ENCODE data around the gene OR1F1.
A peak's percentile ranks its signal among the peaks of the same experiment; 100 is the strongest.
"Not testable (repeated sequence)": the region's sequence is repeated elsewhere in the genome, so short reads cannot be mapped to it uniquely, and the experiment has no call there.

OR1F1 gene

DNA sequence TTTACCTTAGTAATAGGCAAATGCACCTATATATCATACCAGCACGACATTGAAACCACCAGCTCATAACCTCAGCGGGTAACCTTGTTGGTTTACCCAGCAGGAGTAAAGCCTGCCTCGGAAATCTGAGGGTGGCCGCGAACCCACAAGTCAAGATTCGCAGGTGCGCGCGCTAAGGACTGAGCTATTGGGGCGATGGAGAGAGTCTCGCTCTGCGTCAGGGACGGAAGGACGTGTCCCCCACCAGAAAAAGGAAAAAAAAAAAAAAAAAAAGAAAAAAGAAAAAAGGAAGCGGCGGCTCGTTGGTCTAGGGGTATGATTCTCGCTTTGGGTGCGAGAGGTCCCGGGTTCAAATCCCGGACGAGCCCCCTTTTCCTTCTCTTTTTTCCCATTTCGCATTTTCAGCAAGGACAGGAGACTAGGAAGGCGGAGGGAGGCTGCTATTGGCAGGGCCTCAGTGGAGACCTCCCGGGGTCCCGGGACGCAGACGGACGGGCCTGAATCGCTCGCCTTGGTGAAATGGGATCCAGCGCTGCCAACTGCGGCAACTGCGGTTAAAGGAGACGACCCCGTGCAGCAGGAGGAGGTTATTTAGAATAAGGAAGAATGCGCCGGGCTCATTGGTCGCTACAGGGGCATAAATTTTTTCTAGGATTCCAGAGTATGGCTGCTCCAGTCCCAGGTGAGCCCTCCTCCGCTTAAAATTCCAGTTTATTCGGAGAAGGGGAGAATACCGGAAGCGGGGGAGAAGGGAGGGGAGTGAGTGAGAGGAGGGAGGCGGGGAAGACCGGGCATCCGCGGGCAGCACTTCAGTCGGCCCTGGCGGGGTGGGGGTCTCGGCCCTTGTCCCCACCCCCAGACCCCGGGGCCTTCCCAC, at the start of gene OR1F1:
OR1F1 (plus strand) TSS at position 407 of the 877 bp plus-strand sequence.
- Histone ChIP-seq H3K9ac (peak within 1 kb of the TSS; percentile 57), H3K36me3 (ENCODE audit: insufficient read depth) (no peaks in the 10 kb centered on the region), H3K4me2 (peak within 1 kb of the TSS; percentile 97), H3K4me3 (IDR thresholded peaks at IDR 0.05; ENCODE audit: insufficient read depth, low read depth, low read length) (no peak within 1 kb of the TSS), H2AFZ (ENCODE audit: low read depth) (peak within 1 kb of the TSS; percentile 79), H3K27me3 (ENCODE audit: insufficient read depth, low read depth) (no peaks in the 10 kb centered on the region), H3K79me2 (ENCODE audit: insufficient read depth, low read depth) (no peaks in the 10 kb centered on the region), H3K4me1 (ENCODE audit: low read depth, poor library complexity, severe bottlenecking) (peaks cover 32% of the 10 kb centered on the region), H3K27ac (peak within 1 kb of the TSS; percentile 72), H4K20me1 (ENCODE audit: insufficient read depth) (no peaks in the 10 kb centered on the region)
- TF ChIP-seq, protein P1, sequence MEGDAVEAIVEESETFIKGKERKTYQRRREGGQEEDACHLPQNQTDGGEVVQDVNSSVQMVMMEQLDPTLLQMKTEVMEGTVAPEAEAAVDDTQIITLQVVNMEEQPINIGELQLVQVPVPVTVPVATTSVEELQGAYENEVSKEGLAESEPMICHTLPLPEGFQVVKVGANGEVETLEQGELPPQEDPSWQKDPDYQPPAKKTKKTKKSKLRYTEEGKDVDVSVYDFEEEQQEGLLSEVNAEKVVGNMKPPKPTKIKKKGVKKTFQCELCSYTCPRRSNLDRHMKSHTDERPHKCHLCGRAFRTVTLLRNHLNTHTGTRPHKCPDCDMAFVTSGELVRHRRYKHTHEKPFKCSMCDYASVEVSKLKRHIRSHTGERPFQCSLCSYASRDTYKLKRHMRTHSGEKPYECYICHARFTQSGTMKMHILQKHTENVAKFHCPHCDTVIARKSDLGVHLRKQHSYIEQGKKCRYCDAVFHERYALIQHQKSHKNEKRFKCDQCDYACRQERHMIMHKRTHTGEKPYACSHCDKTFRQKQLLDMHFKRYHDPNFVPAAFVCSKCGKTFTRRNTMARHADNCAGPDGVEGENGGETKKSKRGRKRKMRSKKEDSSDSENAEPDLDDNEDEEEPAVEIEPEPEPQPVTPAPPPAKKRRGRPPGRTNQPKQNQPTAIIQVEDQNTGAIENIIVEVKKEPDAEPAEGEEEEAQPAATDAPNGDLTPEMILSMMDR (conservative IDR thresholded peaks at IDR 0.05; ENCODE audit: low read depth, low read length) = no peak

DNA sequence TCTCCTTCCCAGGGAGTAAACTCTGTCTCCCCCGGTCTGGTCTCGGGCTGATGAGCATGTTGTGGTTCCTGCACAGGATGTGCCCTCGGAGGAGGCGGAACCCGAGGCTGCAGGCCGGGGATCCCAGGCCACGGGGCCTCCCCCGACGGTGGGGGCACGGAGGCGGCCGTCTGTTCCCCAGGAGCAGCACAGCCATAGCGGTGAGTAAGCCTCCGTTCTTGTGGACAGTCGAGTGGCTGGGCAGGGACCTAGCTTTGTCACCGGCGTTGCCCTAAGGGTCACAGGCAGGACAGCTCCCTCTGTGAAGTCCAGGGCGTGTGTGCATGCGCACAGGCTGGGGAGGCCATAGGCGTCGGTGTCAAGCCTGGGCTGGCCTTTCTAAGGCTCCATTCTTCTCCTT, 49.7 kb upstream of the OR1F1 start:
- TF ChIP-seq, protein P1 (conservative IDR thresholded peaks at IDR 0.05; ENCODE audit: low read depth, low read length) = no peak
- no peak overlapping the region for H3K4me3 ChIP-seq (IDR thresholded peaks at IDR 0.05; ENCODE audit: insufficient read depth, low read depth, low read length)
- no peak overlapping the region for H3K9ac ChIP-seq
- no peaks in the 10 kb centered on the region for H3K27me3 ChIP-seq (ENCODE audit: insufficient read depth, low read depth)
- H3K4me2 ChIP-seq = no peak overlapping the region
- no peak overlapping the region for H3K27ac ChIP-seq
- no peaks in the 10 kb centered on the region for H4K20me1 ChIP-seq (ENCODE audit: insufficient read depth)
- peaks cover 12% of the 10 kb centered on the region for H3K79me2 ChIP-seq (ENCODE audit: insufficient read depth, low read depth)
- H3K4me1 ChIP-seq (ENCODE audit: low read depth, poor library complexity, severe bottlenecking) = peaks cover 11% of the 10 kb centered on the region
- no peaks in the 10 kb centered on the region for H3K36me3 ChIP-seq (ENCODE audit: insufficient read depth)
- H2AFZ ChIP-seq (ENCODE audit: low read depth) = no peak overlapping the region

DNA sequence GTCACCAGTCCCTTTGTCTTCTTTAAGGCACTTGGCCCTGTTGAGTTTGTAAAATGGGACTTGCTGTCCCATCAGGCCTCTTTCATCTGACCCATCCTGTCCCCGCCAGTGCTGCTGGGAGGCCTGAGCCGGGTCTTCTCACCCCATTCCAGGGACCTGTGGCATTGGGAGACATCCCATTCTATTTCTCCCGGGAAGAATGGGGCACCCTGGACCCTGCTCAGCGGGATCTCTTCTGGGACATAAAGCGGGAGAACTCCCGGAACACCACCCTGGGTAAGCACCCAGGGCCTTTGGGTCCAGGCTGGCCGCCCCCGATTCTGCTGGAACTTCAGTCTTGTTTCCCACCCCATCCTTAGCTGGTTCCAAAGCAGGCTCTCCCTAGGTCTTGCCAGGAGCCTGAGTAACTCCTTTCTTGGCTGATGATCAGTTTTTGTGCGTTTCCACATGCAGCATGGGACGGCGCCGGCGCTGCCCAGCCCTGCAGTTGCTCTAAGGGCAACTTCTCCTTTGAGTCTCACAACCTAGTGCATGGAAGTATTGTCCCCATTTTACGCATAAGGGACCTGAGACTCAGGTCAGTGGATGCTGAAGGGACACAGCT, 49.1 kb upstream of the OR1F1 start:
- no peaks in the 10 kb centered on the region for H3K36me3 ChIP-seq (ENCODE audit: insufficient read depth)
- H3K27me3 ChIP-seq (ENCODE audit: insufficient read depth, low read depth) = no peaks in the 10 kb centered on the region
- no peak overlapping the region for H2AFZ ChIP-seq (ENCODE audit: low read depth)
- TF ChIP-seq, protein P1 (conservative IDR thresholded peaks at IDR 0.05; ENCODE audit: low read depth, low read length) = no peak
- peaks cover 10% of the 10 kb centered on the region for H3K4me1 ChIP-seq (ENCODE audit: low read depth, poor library complexity, severe bottlenecking)
- peaks cover 7% of the 10 kb centered on the region for H3K79me2 ChIP-seq (ENCODE audit: insufficient read depth, low read depth)
- no peak overlapping the region for H3K4me2 ChIP-seq
- H3K9ac ChIP-seq = no peak overlapping the region
- H3K4me3 ChIP-seq (IDR thresholded peaks at IDR 0.05; ENCODE audit: insufficient read depth, low read depth, low read length) = no peak overlapping the region
- H3K27ac ChIP-seq = no peak overlapping the region
- H4K20me1 ChIP-seq (ENCODE audit: insufficient read depth) = no peaks in the 10 kb centered on the region

DNA sequence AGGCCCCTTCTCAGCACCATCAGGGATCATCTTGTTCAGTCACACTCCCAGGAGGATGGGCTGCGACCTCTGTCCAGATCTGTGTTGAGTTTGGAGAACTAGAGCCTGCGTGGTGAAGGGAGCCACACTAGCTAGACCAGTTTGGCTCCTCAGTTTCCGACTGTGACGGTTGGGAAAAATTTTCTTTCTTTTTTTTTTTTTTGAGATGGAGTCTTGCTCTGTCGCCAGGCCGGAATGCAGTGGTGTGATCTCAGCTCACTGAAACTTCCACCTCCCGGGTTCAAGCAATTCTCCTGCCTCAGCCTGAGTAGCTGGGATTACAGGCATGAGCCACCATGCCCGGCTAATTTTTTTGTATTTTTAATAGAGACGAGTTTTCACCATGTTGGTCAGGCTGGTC, 48.4 kb upstream of the OR1F1 start:
- H3K79me2 ChIP-seq (ENCODE audit: insufficient read depth, low read depth); H3K4me3 ChIP-seq (IDR thresholded peaks at IDR 0.05; ENCODE audit: insufficient read depth, low read depth, low read length); H3K9ac ChIP-seq; H3K27me3 ChIP-seq (ENCODE audit: insufficient read depth, low read depth); H3K36me3 ChIP-seq (ENCODE audit: insufficient read depth); H3K4me1 ChIP-seq (ENCODE audit: low read depth, poor library complexity, severe bottlenecking); H2AFZ ChIP-seq (ENCODE audit: low read depth); H4K20me1 ChIP-seq (ENCODE audit: insufficient read depth); H3K4me2 ChIP-seq; H3K27ac ChIP-seq: not testable (repeated sequence)
